ENCODE measurements around the gene TEDDM1.

TEDDM1 gene

GRCh38 chr1:182357171-182357570 is 43.3 kb downstream of the TEDDM1 start:
- H3K36me3 Mint-ChIP-seq (ENCODE audit: low read depth), result no peaks in the 10 kb centered on the region
- no peaks in the 10 kb centered on the region for H3K9me3 Mint-ChIP-seq
- H3K4me3 Mint-ChIP-seq, result no peak overlapping the region
- TF ChIP-seq CTCF (IDR thresholded peaks at IDR 0.05; ENCODE audit: unreplicated experiment in 3 of 3), result no peak
- H3K27me3 Mint-ChIP-seq (ENCODE audit: low read depth), result peaks cover 3% of the 10 kb centered on the region
- no peak overlapping the region for H3K27ac Mint-ChIP-seq
- peaks cover 27% of the 10 kb centered on the region for H3K4me1 Mint-ChIP-seq

DNA sequence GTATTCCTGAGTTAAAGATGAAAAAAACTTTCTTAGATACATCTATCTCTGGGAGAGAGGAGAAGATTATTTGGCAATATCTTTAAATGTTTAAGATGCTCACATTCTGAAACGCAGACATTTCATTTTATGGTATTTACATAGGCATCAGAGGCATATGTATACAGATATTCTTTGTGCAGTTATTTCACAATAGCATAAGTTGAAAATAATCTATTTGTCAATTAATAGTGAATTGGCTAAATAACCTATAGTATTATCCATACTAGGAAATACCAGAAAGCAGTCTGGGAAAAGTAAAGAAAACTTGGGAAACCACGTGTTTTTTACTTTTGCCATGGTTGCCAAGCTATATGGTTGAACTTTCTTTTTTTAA is 44.8 kb downstream of the TEDDM1 start:
- no peak overlapping the region for H3K27ac Mint-ChIP-seq
- TF ChIP-seq CTCF (IDR thresholded peaks at IDR 0.05; ENCODE audit: unreplicated experiment in 3 of 3), result no peak
- H3K4me3 Mint-ChIP-seq, result no peak overlapping the region
- peaks cover 3% of the 10 kb centered on the region for H3K27me3 Mint-ChIP-seq (ENCODE audit: low read depth)
- no peaks in the 10 kb centered on the region for H3K9me3 Mint-ChIP-seq
- H3K4me1 Mint-ChIP-seq, result peaks cover 27% of the 10 kb centered on the region
- no peaks in the 10 kb centered on the region for H3K36me3 Mint-ChIP-seq (ENCODE audit: low read depth)

DNA sequence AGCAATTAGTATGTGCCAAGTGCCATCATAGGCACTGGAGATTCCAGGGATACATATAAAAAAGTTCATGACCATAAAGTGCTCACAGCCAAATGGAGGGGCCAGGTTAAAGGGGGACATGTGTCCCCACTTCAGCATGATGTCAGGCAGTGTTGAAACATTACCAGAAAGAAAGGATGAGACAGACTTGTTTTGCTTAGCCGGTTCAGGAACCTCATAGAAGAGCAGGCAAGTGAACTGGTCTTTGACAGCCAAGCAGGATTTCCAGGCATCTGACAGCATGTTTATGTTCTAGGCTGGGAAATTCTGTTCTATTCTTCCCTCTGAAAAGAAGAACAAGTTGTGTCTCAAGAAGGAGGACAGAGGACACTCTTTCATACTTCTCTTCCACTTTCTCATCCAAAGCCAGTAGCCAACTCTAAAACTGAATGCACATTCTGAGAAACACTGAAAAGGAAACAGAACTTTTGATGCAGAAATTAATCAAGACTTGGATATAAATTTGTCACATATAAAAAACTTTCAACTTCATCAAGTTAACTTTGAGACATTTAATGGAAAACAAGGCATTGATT is 48.6 kb downstream of the TEDDM1 start:
- peaks cover 9% of the 10 kb centered on the region for H3K4me1 Mint-ChIP-seq
- TF ChIP-seq CTCF (IDR thresholded peaks at IDR 0.05; ENCODE audit: unreplicated experiment in 3 of 3), result no peak
- no peak overlapping the region for H3K4me3 Mint-ChIP-seq
- no peak overlapping the region for H3K27ac Mint-ChIP-seq
- H3K9me3 Mint-ChIP-seq, result no peaks in the 10 kb centered on the region
- H3K27me3 Mint-ChIP-seq (ENCODE audit: low read depth), result no peaks in the 10 kb centered on the region
- H3K36me3 Mint-ChIP-seq (ENCODE audit: low read depth), result no peaks in the 10 kb centered on the region

- no peak overlapping the region for H3K4me3 Mint-ChIP-seq
- peaks cover 9% of the 10 kb centered on the region for H3K4me1 Mint-ChIP-seq
- no peaks in the 10 kb centered on the region for H3K27me3 Mint-ChIP-seq (ENCODE audit: low read depth)
- no peaks in the 10 kb centered on the region for H3K36me3 Mint-ChIP-seq (ENCODE audit: low read depth)
- no peaks in the 10 kb centered on the region for H3K9me3 Mint-ChIP-seq
- H3K27ac Mint-ChIP-seq, result no peak overlapping the region
- no peak for TF ChIP-seq CTCF (IDR thresholded peaks at IDR 0.05; ENCODE audit: unreplicated experiment in 3 of 3)
These were observed 49.6 kb downstream of the TEDDM1 start for GRCh38 chr1:182350839-182351238.

GRCh38 chr1:182348961-182349747 is 51.3 kb downstream of the TEDDM1 start:
- H3K4me1 Mint-ChIP-seq, result peaks cover 9% of the 10 kb centered on the region
- H3K27ac Mint-ChIP-seq, result no peak overlapping the region
- no peak for TF ChIP-seq CTCF (IDR thresholded peaks at IDR 0.05; ENCODE audit: unreplicated experiment in 3 of 3)
- H3K27me3 Mint-ChIP-seq (ENCODE audit: low read depth), result no peaks in the 10 kb centered on the region
- H3K4me3 Mint-ChIP-seq, result no peak overlapping the region
- H3K9me3 Mint-ChIP-seq, result no peaks in the 10 kb centered on the region
- H3K36me3 Mint-ChIP-seq (ENCODE audit: low read depth), result no peaks in the 10 kb centered on the region

All from nephron (organoid).